ENCODE measurements around the gene LGALS7. TPM values are rescaled to one million over a fixed set of nuclear protein-coding genes. Genes with fewer than 3 reads are reported as not detected.
"Not testable (repeated sequence)": the region's sequence is repeated elsewhere in the genome, so short reads cannot be mapped to it uniquely, and the experiment has no call there.

Gene LGALS7
- total RNA-seq, 1 experiment from 2014 or later: 2.1 TPM

DNA sequence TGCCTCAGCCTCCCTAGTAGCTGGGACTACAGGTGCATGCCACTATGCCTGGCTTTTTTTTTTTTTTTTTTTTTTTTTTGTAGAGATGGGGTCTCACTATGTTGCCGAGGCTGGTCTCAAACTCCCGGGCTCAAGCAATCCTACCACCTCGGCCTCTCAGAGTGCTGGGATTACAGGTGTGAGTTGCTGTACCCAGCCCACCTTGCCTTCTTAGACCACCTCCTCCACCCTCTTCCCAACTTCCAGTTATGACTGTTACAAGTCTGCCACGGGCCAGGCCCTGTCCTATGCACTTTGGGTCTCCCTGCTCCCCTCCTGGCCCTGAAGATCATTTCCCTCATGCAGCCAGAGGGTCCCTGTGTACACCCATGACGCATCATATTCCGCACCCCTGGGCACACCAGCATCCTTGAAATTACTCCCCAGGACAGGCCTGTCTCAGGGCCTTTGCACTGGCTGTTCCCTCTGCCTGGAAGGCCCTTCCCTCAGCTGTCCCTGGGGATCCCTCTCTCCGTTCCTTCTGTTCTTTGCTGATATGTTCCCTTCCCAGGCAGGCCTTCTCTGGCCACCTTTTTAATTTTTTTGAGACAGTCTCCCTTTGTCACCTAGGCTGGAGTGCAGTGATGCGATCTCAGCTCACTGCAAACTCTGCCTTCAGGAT, 36.4 kb upstream of the LGALS7 start:
- Histone ChIP-seq H3K27me3 (ENCODE audit: insufficient read depth, low read depth) (no peaks in the 10 kb centered on the region), H3K4me2 (no peak overlapping the region), H4K20me1 (ENCODE audit: insufficient read depth) (no peaks in the 10 kb centered on the region), H3K4me1 (replicated peaks; ENCODE audit: insufficient read depth) (no peaks in the 10 kb centered on the region), H3K4me3 (no peak overlapping the region), H3K79me2 (ENCODE audit: low read depth) (no peaks in the 10 kb centered on the region), H3K36me3 (ENCODE audit: low read depth) (no peaks in the 10 kb centered on the region), H3F3A (ENCODE audit: insufficient read depth, low read depth) (no peaks in the 10 kb centered on the region), H3K27ac (no peak overlapping the region), H3K9me2 (ENCODE audit: insufficient read depth) (no peaks in the 10 kb centered on the region), H2AFZ (no peak overlapping the region), H3K9me3 (ENCODE audit: insufficient read depth, low read depth) (no peaks in the 10 kb centered on the region)
- CTCF ChIA-PET: no interaction called here
- POLR2A ChIA-PET (ENCODE audit: unreplicated experiment): no interaction called here
- no TSS peak for BruUV-seq (replicated peaks)
- no peak for DNase-seq
- TF ChIP-seq, protein P1, sequence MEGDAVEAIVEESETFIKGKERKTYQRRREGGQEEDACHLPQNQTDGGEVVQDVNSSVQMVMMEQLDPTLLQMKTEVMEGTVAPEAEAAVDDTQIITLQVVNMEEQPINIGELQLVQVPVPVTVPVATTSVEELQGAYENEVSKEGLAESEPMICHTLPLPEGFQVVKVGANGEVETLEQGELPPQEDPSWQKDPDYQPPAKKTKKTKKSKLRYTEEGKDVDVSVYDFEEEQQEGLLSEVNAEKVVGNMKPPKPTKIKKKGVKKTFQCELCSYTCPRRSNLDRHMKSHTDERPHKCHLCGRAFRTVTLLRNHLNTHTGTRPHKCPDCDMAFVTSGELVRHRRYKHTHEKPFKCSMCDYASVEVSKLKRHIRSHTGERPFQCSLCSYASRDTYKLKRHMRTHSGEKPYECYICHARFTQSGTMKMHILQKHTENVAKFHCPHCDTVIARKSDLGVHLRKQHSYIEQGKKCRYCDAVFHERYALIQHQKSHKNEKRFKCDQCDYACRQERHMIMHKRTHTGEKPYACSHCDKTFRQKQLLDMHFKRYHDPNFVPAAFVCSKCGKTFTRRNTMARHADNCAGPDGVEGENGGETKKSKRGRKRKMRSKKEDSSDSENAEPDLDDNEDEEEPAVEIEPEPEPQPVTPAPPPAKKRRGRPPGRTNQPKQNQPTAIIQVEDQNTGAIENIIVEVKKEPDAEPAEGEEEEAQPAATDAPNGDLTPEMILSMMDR (conservative IDR thresholded peaks at IDR 0.05): no peak
- no peak for TF ChIP-seq EZH2 (IDR thresholded peaks at IDR 0.05; ENCODE audit: low read depth)
- intact Hi-C loops (cut with micrococcal nuclease; ENCODE audit: unreplicated experiment): no loop called here

DNA sequence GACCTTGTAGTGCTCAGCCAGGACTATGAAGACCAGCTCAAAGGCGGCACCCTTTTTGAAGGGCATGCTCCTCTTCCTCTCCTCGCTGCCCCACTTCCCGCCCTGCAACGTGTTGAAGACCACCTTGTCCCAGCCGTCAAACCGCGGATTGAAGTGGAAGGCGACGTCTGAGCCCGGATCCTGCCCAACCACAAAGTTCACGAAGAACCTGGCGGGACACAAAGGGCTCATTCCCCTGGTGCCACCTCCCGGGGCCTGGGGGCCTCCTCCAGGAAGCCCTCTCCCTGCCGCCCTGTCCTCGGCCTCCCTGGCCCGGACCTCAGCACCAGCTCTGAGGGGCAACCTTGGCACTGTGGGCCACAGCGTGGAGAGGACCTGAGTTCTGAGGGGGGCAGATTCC, 35.4 kb upstream of the LGALS7 start:
- no peaks in the 10 kb centered on the region for H3F3A ChIP-seq (ENCODE audit: insufficient read depth, low read depth)
- no peak overlapping the region for H3K4me2 ChIP-seq
- no TSS peak for BruUV-seq (replicated peaks)
- H4K20me1 ChIP-seq (ENCODE audit: insufficient read depth): no peaks in the 10 kb centered on the region
- intact Hi-C loops (cut with micrococcal nuclease; ENCODE audit: unreplicated experiment): no loop called here
- no peak for DNase-seq
- no peaks in the 10 kb centered on the region for H3K36me3 ChIP-seq (ENCODE audit: low read depth)
- H3K27me3 ChIP-seq (ENCODE audit: insufficient read depth, low read depth): no peaks in the 10 kb centered on the region
- ChIA-PET POLR2A (ENCODE audit: unreplicated experiment) (no interaction called here), CTCF (no interaction called here)
- no peak for TF ChIP-seq EZH2 (IDR thresholded peaks at IDR 0.05; ENCODE audit: low read depth)
- TF ChIP-seq, protein P1 (conservative IDR thresholded peaks at IDR 0.05): no peak
- H3K27ac ChIP-seq: no peak overlapping the region
- no peak overlapping the region for H2AFZ ChIP-seq
- H3K4me3 ChIP-seq: no peak overlapping the region
- H3K9me2 ChIP-seq (ENCODE audit: insufficient read depth): no peaks in the 10 kb centered on the region
- no peaks in the 10 kb centered on the region for H3K4me1 ChIP-seq (replicated peaks; ENCODE audit: insufficient read depth)
- no peaks in the 10 kb centered on the region for H3K79me2 ChIP-seq (ENCODE audit: low read depth)
- no peaks in the 10 kb centered on the region for H3K9me3 ChIP-seq (ENCODE audit: insufficient read depth, low read depth)

DNA sequence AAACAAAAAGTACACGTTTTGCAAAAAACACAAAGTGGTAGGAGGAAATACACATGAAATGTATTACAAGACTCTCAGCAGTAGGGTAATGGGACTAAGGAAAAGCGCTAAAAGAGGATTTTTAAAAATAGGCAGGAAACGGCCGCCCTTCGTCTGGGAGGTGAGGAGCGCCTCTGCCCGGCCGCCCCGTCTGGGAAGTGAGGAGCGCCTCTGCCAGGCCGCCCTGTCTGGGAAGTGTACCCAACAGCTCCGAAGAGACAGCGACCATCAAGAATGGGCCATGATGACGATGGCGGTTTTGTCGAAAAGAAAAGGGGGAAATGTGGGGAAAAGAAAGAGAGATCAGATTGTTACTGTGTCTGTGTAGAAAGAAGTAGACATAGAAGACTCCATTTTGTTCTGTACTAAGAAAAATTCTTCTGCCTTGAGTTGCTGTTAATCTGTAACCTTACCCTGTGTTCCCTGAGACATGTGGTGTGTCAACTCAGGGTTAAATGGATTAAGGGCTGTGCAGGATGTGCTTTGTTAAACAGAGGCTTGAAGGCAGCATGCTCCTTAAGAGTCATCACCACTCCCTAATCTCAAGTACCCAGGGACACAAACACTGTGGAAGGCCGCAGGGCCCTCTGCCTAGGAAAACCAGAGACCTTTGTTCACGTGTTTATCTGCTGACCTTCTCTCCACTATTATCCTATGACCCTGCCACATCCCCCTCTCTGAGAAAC, 34.2 kb upstream of the LGALS7 start:
- POLR2A ChIA-PET (ENCODE audit: unreplicated experiment): interaction anchor here (0.8 kb wide), 1 partner anchor 9 kb away, joined by 8 read pairs; no protein-coding TSS in a partner anchor
- CTCF ChIA-PET; BruUV-seq (replicated peaks): not testable (repeated sequence)

More for the DNA sequence above, 34.2 kb upstream of the LGALS7 start:
- H3K4me3 ChIP-seq; H3K36me3 ChIP-seq (ENCODE audit: low read depth); H3K79me2 ChIP-seq (ENCODE audit: low read depth); H2AFZ ChIP-seq; H3F3A ChIP-seq (ENCODE audit: insufficient read depth, low read depth); H3K9me2 ChIP-seq (ENCODE audit: insufficient read depth); H4K20me1 ChIP-seq (ENCODE audit: insufficient read depth); H3K4me1 ChIP-seq (replicated peaks; ENCODE audit: insufficient read depth); DNase-seq; H3K27ac ChIP-seq; intact Hi-C loops (cut with micrococcal nuclease; ENCODE audit: unreplicated experiment); H3K4me2 ChIP-seq; H3K27me3 ChIP-seq (ENCODE audit: insufficient read depth, low read depth); H3K9me3 ChIP-seq (ENCODE audit: insufficient read depth, low read depth): not testable (repeated sequence)
